GM12874 (cell line): ENCODE measurements around the gene KLF3.

Experiments
- TF ChIP-seq, protein P1 (sequence below): IDR thresholded peaks from 2 replicates; pipeline ENCODE4 v1.5.1; 2011; ENCODE audit warnings: low read depth, mild to moderate bottlenecking, control low read depth, low read length, moderate library complexity; ENCODE audit not compliant: insufficient read depth

The KLF3 gene

DNA sequence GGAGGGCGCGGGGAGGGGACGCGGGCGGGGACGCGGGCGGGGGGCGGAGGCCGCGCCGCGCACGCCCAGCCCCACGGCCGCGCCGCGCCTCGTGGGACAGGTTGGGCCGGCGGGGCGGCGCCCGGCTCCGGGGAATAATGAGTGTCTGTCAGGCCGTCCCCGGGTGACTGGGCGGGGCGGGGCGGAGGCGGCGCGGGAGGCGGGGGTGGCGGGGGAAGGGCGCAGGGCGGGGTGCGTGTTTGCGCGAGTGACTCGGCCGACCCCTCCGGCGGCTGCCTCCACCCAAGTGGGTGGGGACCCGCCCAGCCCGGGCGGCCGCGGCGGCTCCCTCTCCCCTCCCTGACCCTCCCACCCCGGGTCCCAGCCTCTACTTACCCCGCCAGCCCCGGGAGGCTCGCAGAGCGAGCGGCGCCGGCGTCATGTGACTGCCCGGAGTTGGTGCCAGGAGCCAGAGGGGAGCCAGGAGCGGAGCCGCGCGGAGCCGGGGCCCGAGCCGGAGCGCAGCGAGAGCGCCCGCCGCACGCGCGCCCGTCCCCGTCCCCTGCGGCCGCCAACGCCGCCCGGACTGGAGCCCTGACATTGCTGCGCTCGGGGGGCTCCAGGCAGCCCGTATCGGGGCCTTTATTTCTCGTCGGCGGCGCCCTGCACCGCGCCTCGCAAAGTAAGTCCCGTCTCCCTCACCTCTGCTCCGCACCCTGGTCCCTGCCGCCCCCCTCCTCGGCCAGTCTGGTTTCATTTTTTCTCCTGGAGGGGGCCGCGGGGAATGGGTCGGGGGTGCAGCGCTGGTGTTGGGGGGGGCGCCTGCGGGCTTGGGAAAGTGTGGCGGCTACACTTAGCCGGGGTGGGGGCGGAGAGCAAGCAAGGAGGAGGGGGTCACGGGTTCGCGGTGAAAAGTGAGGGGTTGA lies at the start of gene KLF3:
Gene KLF3, plus strand, starts transcription at position 399 of the 905 bp plus-strand sequence. CDS start 16,427 bp downstream, outside the sequence.
- TF ChIP-seq, protein P1, sequence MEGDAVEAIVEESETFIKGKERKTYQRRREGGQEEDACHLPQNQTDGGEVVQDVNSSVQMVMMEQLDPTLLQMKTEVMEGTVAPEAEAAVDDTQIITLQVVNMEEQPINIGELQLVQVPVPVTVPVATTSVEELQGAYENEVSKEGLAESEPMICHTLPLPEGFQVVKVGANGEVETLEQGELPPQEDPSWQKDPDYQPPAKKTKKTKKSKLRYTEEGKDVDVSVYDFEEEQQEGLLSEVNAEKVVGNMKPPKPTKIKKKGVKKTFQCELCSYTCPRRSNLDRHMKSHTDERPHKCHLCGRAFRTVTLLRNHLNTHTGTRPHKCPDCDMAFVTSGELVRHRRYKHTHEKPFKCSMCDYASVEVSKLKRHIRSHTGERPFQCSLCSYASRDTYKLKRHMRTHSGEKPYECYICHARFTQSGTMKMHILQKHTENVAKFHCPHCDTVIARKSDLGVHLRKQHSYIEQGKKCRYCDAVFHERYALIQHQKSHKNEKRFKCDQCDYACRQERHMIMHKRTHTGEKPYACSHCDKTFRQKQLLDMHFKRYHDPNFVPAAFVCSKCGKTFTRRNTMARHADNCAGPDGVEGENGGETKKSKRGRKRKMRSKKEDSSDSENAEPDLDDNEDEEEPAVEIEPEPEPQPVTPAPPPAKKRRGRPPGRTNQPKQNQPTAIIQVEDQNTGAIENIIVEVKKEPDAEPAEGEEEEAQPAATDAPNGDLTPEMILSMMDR = no peak

DNA sequence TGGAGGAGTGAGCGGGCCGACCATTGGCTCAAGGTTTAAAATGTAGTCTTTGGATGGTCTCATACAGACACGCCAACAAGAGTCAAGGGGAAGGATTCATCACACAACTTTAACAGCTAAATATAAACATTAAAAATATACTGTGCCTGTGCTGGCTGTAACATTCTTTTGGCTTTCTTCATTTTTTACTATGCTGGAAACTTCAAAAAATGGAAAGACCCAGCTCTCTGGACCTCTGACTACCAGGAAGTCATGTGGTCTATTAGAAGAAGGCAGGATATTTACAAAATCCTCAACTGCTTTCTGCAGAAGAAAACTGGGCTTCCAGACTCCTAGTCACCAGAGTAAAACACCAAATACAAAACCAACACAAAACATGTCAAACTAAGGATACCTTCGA lies 49.8 kb upstream of the KLF3 start:
- TF ChIP-seq, protein P1 = no peak

DNA sequence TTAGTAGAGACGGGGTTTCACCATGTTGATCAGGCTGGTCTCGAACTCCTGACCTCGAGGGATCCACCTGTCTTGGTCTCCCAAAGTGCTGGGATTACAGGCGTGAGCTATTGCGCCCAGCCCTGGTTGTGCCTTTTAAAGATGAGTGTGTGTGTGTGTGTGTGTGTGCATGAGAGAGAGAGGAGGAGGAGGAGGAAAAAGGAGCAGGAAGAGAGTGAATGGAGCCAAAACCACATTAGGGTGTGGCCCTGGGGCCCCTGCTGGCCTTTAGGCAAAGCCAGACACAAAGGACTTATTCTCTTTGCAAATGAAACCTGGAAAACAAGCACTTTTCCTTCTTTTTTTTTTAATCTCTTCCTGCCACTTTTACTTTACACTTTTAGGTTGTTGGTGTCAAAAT lies 48.2 kb upstream of the KLF3 start:
- TF ChIP-seq, protein P1 = no peak

DNA sequence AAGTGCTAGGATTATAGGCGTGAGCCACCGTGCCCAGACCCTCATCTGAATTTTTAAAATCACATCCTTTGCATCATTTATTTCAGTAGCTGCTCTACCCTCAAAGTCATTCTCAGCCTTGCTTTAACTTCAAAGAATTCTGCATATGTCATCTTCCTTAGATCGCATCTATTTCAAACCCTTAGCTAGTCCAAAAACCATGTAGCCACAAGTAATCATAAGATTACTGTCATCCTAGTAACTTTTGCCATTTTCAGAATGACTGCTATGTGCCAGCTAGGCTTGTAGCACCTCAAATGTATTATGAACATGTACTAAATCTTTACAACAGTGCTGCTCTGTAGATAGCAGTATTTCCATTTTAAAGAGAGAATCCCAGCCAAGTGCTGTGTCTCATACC lies 45.5 kb upstream of the KLF3 start:
- TF ChIP-seq, protein P1 = no peak

DNA sequence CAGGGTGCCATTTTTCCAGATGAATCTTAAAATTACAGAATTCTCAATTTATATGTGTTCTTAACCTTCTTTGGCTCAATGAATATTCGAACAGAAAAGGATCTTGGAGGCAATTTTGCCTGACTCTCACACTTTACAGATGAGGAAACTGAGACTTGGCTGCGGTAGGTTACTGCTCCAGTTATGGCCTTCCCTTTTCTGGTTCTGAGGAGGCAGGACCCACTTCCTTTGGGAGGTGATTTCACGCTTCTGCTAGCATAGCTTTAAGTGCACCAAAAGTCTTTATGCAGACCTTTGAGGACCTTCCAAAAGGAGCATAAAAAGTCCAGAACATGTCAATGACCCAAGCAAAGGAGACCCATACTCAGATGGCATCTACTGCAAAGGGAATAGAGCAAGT lies 44.7 kb upstream of the KLF3 start:
- TF ChIP-seq, protein P1 = no peak

DNA sequence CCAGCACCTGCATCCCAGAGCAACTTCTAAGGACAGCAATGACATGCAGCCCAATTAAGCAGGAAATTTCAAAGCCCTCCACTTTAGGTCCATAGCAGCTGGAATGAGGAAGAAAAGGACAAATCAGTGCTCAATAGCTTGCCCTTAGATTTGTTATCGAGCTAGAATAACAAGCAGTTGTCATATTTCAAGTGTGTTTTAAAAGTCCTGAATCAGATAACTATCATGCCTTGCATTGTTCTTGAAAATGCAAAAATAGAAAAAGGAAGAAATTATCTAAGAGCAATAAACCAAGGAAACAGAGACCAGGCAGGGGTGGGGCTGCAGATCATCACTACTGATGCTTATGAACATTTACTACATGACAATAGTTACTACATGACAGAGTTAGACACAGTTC lies 43.9 kb upstream of the KLF3 start:
- TF ChIP-seq, protein P1 = no peak

DNA sequence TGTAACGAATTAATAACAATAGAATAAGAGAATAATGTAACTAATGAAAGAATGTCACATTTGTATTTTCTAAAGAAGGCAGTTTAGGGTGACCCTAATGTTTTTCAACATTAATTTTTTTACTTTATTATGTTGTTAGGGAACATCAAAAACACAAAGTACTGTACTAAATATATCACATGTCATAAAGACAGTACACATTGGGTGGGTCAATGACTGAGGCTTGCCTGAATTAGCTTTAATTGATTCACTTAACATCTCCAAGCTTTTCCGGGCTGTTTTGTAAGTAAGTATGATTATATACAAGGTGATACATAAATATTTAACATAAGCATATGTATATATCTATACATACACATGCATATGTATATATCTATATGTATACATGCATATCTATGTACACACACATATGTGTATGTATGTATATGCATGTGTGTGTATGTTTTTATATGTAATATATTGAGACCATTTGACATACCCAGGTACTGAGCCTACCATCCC lies 43.4 kb upstream of the KLF3 start:
- TF ChIP-seq, protein P1 = no peak
